Adrenal gland (tissue), 5 donors: Measurements from ENCODE around the gene BNIP3.

Experiments used
- CTCF ChIP-seq, 6 experiments: fragments of 450-650 bp in 4 of 6; fragments of 200-600 bp in 2 of 6; sonication (generic) in 1 of 6; IDR thresholded peaks; 1 replicate in 5 of 6; 2 replicates in 1 of 6; pipeline versions ENCODE4 v1.5.1 to v1.8.0; 2016 to 2021; ENCODE audit warnings: antibody characterized with exemption in 6 of 6, mild to moderate bottlenecking in 2 of 6, moderate library complexity in 1 of 6
- POLR2A ChIP-seq, 2 donors: fragments of 450-650 bp; IDR thresholded peaks; one replicate each; pipeline ENCODE4 v1.6.1; 2017; ENCODE audit warnings: antibody characterized with exemption in 2 of 2, mild to moderate bottlenecking in 2 of 2, moderate library complexity in 1 of 2
- donor health status: DM: no; HTN: no; CAD: no.

- no peak for TF ChIP-seq CTCF (IDR thresholded peaks at IDR 0.05)
- no peak for TF ChIP-seq POLR2A (IDR thresholded peaks at IDR 0.05)
These were observed 38.7 kb upstream of the BNIP3 start for GRCh38 chr10:132020456-132020855.
